Natural killer cell (primary cell): ENCODE data around the gene C1QTNF4. TPM values are rescaled to one million over a fixed set of nuclear protein-coding genes. Genes with fewer than 3 reads are reported as not detected.

ENCODE experiments used
- ATAC-seq, 3 donors: fragments of 150-1000 bp in 2 of 3; fragments of 200-7000 bp in 1 of 3; cut with Tn5 transposase; 1 replicate in 1 of 3; 2 replicates in 2 of 3; pipeline ENCODE4 v1.10.0; 2021; ENCODE audit warnings: mild to moderate bottlenecking in 2 of 3, moderate library complexity in 2 of 3
- DNase-seq, 2 donors: peaks; one replicate each; pipeline versions ENCODE4 v3.0.0 to v3.0.0-alpha.2; 2013 to 2021; ENCODE audit warnings: mixed read lengths in 1 of 2
- H3K27ac ChIP-seq: one replicate; pipeline ENCODE4 v1.5.1; 2013; ENCODE audit warnings: mild to moderate bottlenecking, low read length
- H3K27me3 ChIP-seq: one replicate; pipeline ENCODE4 v1.6.1; 2013; ENCODE audit warnings: low read length; ENCODE audit not compliant: control insufficient read depth, insufficient read depth
- H3K36me3 ChIP-seq: one replicate; pipeline ENCODE4 v1.6.1; 2013; ENCODE audit warnings: low read length; ENCODE audit not compliant: control insufficient read depth, insufficient read depth
- H3K4me1 ChIP-seq: one replicate; pipeline ENCODE4 v1.6.1; 2013; ENCODE audit warnings: low read length; ENCODE audit not compliant: control insufficient read depth, insufficient read depth
- H3K4me3 ChIP-seq: one replicate; pipeline ENCODE4 v1.5.1; 2013; ENCODE audit warnings: low read length
- H3K9me3 ChIP-seq: one replicate; pipeline ENCODE4 v1.6.1; 2013; ENCODE audit warnings: low read length; ENCODE audit not compliant: control insufficient read depth, insufficient read depth
- H3K27ac Mint-ChIP-seq, 2 donors: one replicate each; pipeline ENCODE4 v1.8.0; 2022; ENCODE audit warnings: mild to moderate bottlenecking in 2 of 2, mixed read lengths in 2 of 2, moderate library complexity in 1 of 2
- H3K27me3 Mint-ChIP-seq, 2 donors: one replicate each; pipeline ENCODE4 v1.8.0; 2022; ENCODE audit warnings: low read depth in 2 of 2, mixed read lengths in 2 of 2
- H3K36me3 Mint-ChIP-seq: one replicate; pipeline ENCODE4 v1.8.0; 2022; ENCODE audit warnings: mixed read lengths
- H3K4me1 Mint-ChIP-seq, 2 donors: one replicate each; pipeline ENCODE4 v1.8.0; 2022; ENCODE audit warnings: mixed read lengths in 2 of 2
- H3K4me3 Mint-ChIP-seq: one replicate; pipeline ENCODE4 v1.8.0; 2022; ENCODE audit warnings: mild to moderate bottlenecking, moderate library complexity, mixed read lengths
- H3K9me3 Mint-ChIP-seq, 2 donors: one replicate each; pipeline ENCODE4 v1.8.0; 2022; ENCODE audit warnings: mixed read lengths in 2 of 2
- WGBS: methylation state at CpG from one replicate; pipeline ENCODE4 v1.1.7; 2013; ENCODE audit warnings: missing lambda C conversion rate; ENCODE audit not compliant: insufficient coverage; 5-methylcytosine and 5-hydroxymethylcytosine counted together
- intact Hi-C: fragments of 100-400 bp; cut with micrococcal nuclease; formaldehyde crosslinking; loops from one replicate; pipeline ENCODE4 v1.14.2; 2022
- total RNA-seq, 4 donors: library from RNA; stranded (reverse); fragments of 120-200 nt in 1 of 4; gene quantifications; one replicate each; pipeline versions ENCODE4 v1.2.3 to v1.2.4, GENCODE V29; 2013 to 2022
- TF ChIP-seq, protein P1 (sequence below): fragments of 200-600 bp; IDR thresholded peaks from one replicate; pipeline ENCODE4 v1.8.0; 2022; ENCODE audit warnings: antibody characterized with exemption

C1QTNF4 gene
- total RNA-seq, 3 donors from 2014 or later (not counting 1 experiment from before 2014, with no cell fraction given): 0.78 to 2.0 (median 1.3) TPM

- H3K9me3 ChIP-seq: no peaks in the 10 kb centered on the region
- intact Hi-C loops: no loop called here
- no peaks in the 10 kb centered on the region for H3K27me3 Mint-ChIP-seq
- H3K36me3 ChIP-seq: peaks cover 49% of the 10 kb centered on the region
- H3K4me1 Mint-ChIP-seq: no peaks in the 10 kb centered on the region
- H3K27me3 ChIP-seq: no peaks in the 10 kb centered on the region
- ATAC-seq (no peak), DNase-seq (no peak)
- no peak overlapping the region for H3K4me3 ChIP-seq
- WGBS: 100% methylated on average over 1 of the region's 5 CpGs
- TF ChIP-seq, protein P1, sequence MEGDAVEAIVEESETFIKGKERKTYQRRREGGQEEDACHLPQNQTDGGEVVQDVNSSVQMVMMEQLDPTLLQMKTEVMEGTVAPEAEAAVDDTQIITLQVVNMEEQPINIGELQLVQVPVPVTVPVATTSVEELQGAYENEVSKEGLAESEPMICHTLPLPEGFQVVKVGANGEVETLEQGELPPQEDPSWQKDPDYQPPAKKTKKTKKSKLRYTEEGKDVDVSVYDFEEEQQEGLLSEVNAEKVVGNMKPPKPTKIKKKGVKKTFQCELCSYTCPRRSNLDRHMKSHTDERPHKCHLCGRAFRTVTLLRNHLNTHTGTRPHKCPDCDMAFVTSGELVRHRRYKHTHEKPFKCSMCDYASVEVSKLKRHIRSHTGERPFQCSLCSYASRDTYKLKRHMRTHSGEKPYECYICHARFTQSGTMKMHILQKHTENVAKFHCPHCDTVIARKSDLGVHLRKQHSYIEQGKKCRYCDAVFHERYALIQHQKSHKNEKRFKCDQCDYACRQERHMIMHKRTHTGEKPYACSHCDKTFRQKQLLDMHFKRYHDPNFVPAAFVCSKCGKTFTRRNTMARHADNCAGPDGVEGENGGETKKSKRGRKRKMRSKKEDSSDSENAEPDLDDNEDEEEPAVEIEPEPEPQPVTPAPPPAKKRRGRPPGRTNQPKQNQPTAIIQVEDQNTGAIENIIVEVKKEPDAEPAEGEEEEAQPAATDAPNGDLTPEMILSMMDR: no peak
- H3K36me3 Mint-ChIP-seq: peaks cover 12% of the 10 kb centered on the region
- H3K4me3 Mint-ChIP-seq: no peak overlapping the region
- no peak overlapping the region for H3K27ac Mint-ChIP-seq
- no peaks in the 10 kb centered on the region for H3K4me1 ChIP-seq
- no peaks in the 10 kb centered on the region for H3K9me3 Mint-ChIP-seq
- no peak overlapping the region for H3K27ac ChIP-seq
These were observed 37.3 kb upstream of the C1QTNF4 start for GRCh38 chr11:47631473-47631872.

DNA sequence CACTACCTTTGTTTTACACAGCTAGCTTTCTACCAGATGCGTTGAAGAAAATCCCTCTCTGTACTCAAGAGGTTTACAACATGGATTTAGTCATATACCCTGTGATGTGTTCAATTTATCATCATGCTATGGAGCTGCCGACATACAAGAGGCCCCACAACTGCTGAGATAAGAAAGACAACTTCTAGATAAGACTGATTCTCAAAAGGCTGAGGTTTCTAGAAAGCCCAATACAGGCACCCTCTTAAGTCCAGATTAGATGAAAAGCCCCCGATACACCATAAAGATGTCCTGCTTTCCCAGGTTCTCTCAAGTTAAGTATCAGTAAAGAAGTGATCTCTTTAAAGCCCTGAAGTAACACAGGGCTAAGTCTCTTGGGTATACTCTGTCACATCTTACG, 33.8 kb upstream of the C1QTNF4 start:
- WGBS: 98% methylated on average over 4 of the region's 4 CpGs
- peaks cover 53% of the 10 kb centered on the region for H3K36me3 ChIP-seq
- H3K27ac ChIP-seq: no peak overlapping the region
- TF ChIP-seq, protein P1: no peak
- H3K9me3 ChIP-seq: no peaks in the 10 kb centered on the region
- intact Hi-C loops: no loop called here
- H3K9me3 Mint-ChIP-seq: no peaks in the 10 kb centered on the region
- H3K4me1 Mint-ChIP-seq: no peaks in the 10 kb centered on the region
- no peak overlapping the region for H3K4me3 ChIP-seq
- DNase-seq: no peak
- H3K27me3 ChIP-seq: no peaks in the 10 kb centered on the region
- H3K27ac Mint-ChIP-seq: no peak overlapping the region
- peaks cover 13% of the 10 kb centered on the region for H3K36me3 Mint-ChIP-seq
- H3K4me3 Mint-ChIP-seq: no peak overlapping the region
- no peaks in the 10 kb centered on the region for H3K27me3 Mint-ChIP-seq
- no peaks in the 10 kb centered on the region for H3K4me1 ChIP-seq
- ATAC-seq: no peak

- Mint-ChIP-seq H3K27me3 (no peaks in the 10 kb centered on the region), H3K4me3 (no peak overlapping the region), H3K36me3 (peaks cover 13% of the 10 kb centered on the region), H3K27ac (no peak overlapping the region), H3K4me1 (no peaks in the 10 kb centered on the region), H3K9me3 (no peaks in the 10 kb centered on the region)
- Histone ChIP-seq H3K4me1 (no peaks in the 10 kb centered on the region), H3K27ac (no peak overlapping the region), H3K9me3 (no peaks in the 10 kb centered on the region), H3K36me3 (peaks cover 63% of the 10 kb centered on the region), H3K27me3 (no peaks in the 10 kb centered on the region), H3K4me3 (no peak overlapping the region)
- WGBS: 96% methylated on average over 8 of the region's 8 CpGs
- TF ChIP-seq, protein P1: no peak
- ATAC-seq (no peak), DNase-seq (no peak)
- intact Hi-C loops: no loop called here
These were observed 32.0 kb upstream of the C1QTNF4 start for GRCh38 chr11:47626234-47626633.

- peaks cover 11 to 14% of the 10 kb centered on the region in 2 donors for H3K4me1 Mint-ChIP-seq
- H3K9me3 Mint-ChIP-seq: no peaks in the 10 kb centered on the region
- intact Hi-C loops: no loop called here
- ATAC-seq: no peak
- TF ChIP-seq, protein P1: no peak
- Histone ChIP-seq H3K4me1 (peaks cover 12% of the 10 kb centered on the region), H3K36me3 (peaks cover 44% of the 10 kb centered on the region), H3K27me3 (no peaks in the 10 kb centered on the region), H3K4me3 (no peak overlapping the region), H3K27ac (no peak overlapping the region), H3K9me3 (no peaks in the 10 kb centered on the region)
- H3K27me3 Mint-ChIP-seq: peaks cover 0 to 3% of the 10 kb centered on the region in 2 donors
- no peak for DNase-seq
- WGBS: 100% methylated on average over 1 of the region's 2 CpGs
- no peak overlapping the region for H3K27ac Mint-ChIP-seq
- H3K36me3 Mint-ChIP-seq: peaks cover 16% of the 10 kb centered on the region
- no peak overlapping the region for H3K4me3 Mint-ChIP-seq
These were observed 26.7 kb upstream of the C1QTNF4 start for GRCh38 chr11:47620836-47621378.
